HL-60 (cell line): Measurements from ENCODE around the gene CCSER1.

Source experiments
- GABPA ChIP-seq: IDR thresholded peaks from 2 replicates; pipeline ENCODE4 v1.6.1; 2012; ENCODE audit warnings: low read depth
- POLR2AphosphoS5 ChIP-seq: IDR thresholded peaks from 2 replicates; pipeline ENCODE4 v1.6.1; 2012; ENCODE audit warnings: low read depth
- REST ChIP-seq: IDR thresholded peaks from 2 replicates; pipeline ENCODE4 v1.6.1; 2012; ENCODE audit warnings: low read depth; ENCODE audit not compliant: insufficient replicate concordance
- SPI1 ChIP-seq: IDR thresholded peaks from 2 replicates; pipeline ENCODE4 v1.6.1; 2012; ENCODE audit warnings: low read depth, mild to moderate bottlenecking, borderline replicate concordance
- TF ChIP-seq, protein P1 (sequence below): IDR thresholded peaks from one replicate; pipeline ENCODE4 v1.5.1; 2011; ENCODE audit warnings: low read length, control low read depth, inconsistent platforms; ENCODE audit not compliant: insufficient read depth

DNA sequence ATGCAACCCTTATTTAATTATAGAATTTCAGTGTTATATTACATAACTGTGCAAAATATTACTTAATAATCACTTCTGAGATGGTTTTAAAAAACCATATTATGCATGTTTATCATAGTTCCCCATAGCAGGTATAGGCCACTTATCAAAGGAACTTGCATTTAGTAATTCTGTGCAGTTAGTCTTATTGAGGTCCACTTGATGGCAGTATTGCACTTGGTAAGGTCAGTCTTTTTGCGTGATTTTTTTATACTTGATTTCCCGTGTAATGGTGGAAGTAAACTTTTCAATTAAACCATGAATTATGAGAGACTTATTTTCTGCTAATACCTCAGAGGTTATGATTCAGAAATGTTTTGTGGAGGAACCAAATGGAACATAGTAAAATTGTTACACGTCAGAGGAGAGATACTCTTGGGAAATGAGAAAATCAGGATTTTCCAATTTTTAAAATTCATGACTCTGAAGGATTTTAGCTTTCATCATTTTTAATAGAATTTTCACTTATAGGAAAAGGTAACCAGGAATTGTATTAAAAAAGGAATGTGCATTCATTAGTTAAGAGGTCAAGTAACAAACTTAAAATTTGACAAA is 230.0 kb downstream of the CCSER1 start:
- TF ChIP-seq, protein P1, sequence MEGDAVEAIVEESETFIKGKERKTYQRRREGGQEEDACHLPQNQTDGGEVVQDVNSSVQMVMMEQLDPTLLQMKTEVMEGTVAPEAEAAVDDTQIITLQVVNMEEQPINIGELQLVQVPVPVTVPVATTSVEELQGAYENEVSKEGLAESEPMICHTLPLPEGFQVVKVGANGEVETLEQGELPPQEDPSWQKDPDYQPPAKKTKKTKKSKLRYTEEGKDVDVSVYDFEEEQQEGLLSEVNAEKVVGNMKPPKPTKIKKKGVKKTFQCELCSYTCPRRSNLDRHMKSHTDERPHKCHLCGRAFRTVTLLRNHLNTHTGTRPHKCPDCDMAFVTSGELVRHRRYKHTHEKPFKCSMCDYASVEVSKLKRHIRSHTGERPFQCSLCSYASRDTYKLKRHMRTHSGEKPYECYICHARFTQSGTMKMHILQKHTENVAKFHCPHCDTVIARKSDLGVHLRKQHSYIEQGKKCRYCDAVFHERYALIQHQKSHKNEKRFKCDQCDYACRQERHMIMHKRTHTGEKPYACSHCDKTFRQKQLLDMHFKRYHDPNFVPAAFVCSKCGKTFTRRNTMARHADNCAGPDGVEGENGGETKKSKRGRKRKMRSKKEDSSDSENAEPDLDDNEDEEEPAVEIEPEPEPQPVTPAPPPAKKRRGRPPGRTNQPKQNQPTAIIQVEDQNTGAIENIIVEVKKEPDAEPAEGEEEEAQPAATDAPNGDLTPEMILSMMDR = no peak
- TF ChIP-seq POLR2AphosphoS5 (no peak), GABPA (no peak), SPI1 (no peak), REST (no peak)
